ENCODE data around the gene MORC3.
"Not testable (repeated sequence)": the region's sequence is repeated elsewhere in the genome, so short reads cannot be mapped to it uniquely, and the experiment has no call there.

The MORC3 gene

DNA sequence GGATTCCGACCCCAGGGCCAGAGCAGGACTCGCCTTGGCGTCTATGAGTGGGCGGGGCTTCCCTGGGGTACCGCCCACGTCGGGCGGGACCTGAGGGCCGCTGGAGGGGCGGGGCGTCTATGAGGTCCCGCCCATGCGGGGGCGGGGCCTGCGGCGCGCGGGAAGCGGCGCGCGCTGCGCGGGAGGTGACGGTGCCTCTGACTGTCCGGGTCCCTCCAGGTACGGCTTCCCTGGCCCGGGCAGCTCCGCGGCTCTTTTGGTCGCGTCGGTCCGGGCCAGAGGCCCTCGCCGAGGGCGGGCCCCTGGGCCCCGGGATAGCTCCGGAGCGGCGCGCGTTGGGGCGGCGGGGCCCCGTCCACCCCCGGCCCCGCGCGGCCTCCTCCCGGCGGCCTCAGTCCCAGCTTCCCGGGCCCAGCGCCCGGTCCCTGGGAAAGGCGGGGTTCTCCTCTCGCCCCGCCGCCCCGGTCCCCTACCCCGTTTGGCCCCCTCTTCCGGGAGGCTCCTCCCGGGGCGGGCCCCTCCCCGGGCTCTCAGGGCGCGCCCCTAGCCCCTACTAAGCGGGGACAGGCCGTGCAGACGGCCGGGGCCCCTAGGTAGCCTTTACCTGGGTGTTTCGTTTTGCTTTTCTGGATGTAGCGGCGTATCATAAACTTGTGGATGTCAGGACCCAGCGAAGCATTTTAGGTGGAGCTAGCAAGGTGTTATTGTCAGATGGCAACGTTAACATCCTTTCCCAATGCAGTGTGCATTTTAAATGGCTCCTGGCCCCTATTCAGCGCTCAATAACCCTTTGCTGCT is 65.4 kb downstream of the MORC3 start, which contains the start of gene CHAF1B:
Gene CHAF1B, plus strand, starts transcription at position 160 of the 798 bp plus-strand sequence. CDS start 745 bp downstream, outside the sequence.
- DNase-seq (ENCODE audit: low read depth) = peak; percentile 79

- no peak for DNase-seq (ENCODE audit: low read depth)
Observed at GRCh38 chr21:36386031-36386642, 66.1 kb downstream of the MORC3 start.

DNA sequence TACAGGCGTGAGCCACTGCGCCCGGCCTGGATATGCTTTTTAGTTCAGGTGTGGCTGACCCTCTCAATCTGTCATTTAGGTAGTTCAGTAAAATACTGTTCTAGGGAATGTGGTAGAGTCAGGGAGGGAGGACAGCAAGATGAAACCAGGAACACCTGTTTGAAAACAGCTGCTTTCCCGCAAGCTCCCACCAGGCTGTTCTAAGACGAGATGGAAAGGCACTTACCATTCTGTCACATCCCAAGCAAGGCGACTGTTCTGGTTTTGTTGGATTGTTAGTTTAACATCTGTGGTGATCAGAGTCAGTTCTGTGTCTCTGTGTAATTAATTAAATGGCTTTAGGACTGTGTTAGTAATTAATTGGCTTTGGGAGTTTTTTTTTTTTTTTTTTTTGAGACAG is 68.1 kb downstream of the MORC3 start:
- DNase-seq (ENCODE audit: low read depth) = no peak

DNA sequence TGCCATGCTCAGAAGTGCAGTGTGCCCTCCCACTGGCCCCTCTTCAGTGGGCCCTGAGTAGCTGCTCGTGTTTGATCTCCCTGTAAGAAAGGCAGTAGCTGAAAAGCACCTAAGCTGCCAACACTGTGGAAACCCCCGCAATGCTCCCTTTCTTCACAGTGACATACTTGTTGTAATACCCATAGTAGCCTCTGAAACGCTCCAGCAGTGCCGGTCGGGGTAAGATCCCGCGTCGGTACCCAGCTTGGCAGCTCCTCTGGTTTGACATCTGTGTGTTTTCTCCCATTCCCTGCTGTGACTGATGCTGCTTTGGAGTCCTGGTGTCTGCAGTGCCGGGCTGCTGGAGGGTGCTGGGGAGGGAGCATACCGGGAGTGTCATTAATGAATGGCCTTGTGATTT is 68.8 kb downstream of the MORC3 start:
- DNase-seq (ENCODE audit: low read depth) = peak; percentile 28

DNA sequence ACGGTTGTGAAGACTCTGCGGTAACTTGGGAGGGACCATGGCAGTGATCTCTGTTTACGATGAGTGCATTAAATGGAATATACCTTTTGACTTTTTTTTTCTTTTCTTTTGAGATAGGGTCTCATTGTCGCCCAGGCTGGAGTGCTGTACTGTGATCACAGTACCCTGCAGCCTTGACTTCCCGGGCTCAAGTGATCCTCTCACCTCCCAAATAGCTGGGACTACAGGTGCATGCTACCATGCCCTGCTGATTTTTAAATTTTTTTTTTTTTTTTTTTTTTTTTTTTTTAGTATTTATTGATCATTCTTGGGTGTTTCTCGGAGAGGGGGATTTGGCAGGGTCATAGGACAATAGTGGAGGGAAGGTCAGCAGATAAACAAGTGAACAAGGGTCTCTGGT is 71.7 kb downstream of the MORC3 start:
- not testable (repeated sequence) for DNase-seq (ENCODE audit: low read depth)

GRCh38 chr21:36395353-36396111 is 75.5 kb downstream of the MORC3 start:
- no peak for DNase-seq (ENCODE audit: low read depth)

DNA sequence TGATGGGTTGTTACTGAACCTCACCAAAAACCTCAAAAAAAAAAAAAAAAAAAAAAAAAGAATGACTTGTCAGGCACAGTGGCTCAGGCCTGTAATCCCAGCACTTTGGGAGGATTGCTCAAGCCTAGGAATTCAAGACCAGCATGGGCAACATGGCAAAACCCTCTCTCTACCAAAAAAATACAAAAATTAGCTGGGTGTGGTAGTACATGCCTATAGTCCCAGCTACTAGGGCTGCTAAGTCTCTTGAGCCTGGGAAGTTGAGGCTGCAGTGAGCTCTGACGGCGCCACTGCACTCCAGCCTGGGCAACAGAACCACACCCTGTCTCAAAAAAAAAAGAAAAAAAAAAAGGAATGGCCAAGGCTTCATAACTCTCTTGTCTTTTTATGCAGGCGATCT is 76.3 kb downstream of the MORC3 start:
- no peak for DNase-seq (ENCODE audit: low read depth)

GRCh38 chr21:36396971-36397370 is 77.0 kb downstream of the MORC3 start:
- no peak for DNase-seq (ENCODE audit: low read depth)

DNA sequence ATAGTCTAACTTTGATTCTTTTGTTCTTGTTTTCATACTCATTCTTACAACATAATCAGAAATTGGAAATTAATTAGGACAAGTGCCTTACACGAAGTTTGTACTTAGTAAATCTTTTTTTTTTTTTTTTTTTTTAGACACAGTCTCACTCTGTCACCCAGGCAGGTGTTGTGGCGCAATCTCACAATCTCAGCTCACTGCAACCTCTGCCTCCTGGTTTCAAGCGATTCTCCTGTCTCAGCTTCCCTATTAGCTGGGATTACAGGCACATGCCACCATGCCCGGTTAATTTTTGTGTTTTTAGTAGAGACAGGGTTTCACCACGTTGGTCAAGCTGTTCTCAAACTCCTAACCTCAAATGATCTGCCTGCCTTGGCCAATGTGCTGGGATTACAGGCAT is 77.6 kb downstream of the MORC3 start:
- DNase-seq (ENCODE audit: low read depth) = no peak

GRCh38 chr21:36399736-36400135 is 79.7 kb downstream of the MORC3 start:
- not testable (repeated sequence) for DNase-seq (ENCODE audit: low read depth)

DNA sequence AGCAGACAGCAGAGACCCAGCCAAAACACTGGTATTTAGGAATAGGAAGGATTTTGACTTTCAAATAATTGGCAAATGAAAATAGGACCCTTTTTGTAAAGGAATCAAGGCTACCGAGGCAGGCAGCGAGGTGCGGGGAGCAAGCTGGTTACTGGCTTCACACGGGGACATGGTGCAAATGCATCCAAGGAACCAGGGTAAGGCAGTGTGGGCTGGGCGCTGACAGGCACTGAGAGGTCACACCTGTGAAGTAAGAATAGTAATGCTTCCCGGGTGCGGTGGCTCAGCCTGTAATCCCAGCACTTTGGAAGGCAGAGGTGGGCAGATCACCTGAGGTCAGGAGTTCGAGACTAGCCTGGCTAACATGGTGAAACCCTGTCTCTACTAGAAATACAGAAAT is 80.7 kb downstream of the MORC3 start:
- DNase-seq (ENCODE audit: low read depth) = no peak

DNA sequence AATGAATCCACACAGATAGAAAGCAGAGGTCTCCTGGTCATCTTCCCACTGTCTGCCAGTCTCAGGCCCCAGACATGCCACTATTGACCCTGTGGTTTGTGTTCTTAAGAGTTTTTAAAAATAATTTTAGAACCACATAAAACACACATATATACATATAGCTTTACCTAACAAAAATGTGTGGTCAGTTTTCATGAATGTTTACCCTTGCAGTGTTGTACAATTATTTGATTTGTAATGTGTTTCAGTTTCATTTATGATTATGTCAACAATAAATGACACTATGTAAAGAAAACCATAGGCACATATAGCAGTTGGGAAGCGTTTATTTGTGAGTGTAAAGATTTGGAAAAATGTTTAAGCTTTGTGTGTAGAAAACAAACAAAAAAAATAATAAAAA is 82.3 kb downstream of the MORC3 start:
- no peak for DNase-seq (ENCODE audit: low read depth)

- DNase-seq (ENCODE audit: low read depth) = no peak
Observed at GRCh38 chr21:36403713-36404112, 83.7 kb downstream of the MORC3 start.

DNA sequence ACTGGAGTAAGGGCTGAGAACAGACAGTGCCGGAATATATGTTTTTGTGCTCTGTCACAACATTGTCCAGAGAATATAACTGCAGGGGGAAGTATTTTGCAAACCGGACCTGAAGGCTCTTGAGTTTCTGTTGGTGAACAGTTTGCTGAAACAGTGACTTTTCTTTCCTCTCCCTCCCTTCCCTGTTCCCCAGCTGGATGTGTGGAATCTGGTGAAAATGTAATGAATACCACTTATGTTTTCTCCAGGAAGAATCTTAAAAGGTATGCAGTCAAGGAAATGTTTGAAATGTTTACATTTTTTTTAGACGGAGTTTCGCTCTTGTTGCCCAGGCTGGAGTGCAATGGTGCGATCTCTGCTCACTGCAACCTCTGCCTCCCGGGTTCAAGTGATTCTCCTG is 88.6 kb downstream of the MORC3 start:
- no peak for DNase-seq (ENCODE audit: low read depth)

- DNase-seq (ENCODE audit: low read depth) = no peak
Observed at GRCh38 chr21:36411301-36411700, 91.3 kb downstream of the MORC3 start.

DNA sequence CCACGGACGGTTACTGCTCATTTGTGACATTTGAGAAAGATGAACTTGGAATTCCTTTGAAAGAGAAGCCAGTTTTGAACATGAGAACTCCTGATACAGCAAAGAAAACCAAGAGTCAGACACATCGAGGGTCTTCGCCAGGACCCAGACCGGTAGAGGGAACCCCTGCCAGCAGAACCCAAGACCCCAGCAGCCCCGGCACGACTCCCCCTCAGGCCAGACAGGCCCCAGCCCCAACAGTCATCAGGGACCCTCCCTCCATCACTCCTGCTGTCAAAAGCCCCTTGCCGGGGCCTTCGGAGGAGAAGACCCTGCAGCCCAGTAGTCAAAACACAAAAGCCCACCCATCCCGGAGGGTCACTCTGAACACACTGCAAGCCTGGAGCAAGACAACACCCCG is 92.9 kb downstream of the MORC3 start:
- no peak for DNase-seq (ENCODE audit: low read depth)

DNA sequence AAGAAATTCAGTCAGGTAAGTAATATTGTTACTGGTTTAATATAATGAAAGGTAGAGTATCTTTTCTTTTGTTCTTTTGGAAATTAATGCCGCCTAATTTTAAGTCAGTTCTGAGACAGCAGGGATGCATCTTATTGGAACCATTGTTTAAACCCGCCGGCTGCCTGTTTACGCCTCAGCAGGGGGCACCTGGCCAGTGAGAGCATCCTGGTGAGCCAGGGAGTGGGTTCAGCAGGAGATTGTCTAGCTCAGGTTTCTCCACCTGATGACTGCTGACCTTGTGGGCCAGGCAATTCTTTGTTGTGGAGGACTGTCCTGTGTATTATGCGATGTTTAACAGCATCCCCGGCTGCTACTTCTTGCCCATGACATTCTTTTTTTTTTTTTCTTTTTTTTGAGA is 95.4 kb downstream of the MORC3 start:
- DNase-seq (ENCODE audit: low read depth) = no peak

- no peak for DNase-seq (ENCODE audit: low read depth)
Observed at GRCh38 chr21:36419241-36419640, 99.2 kb downstream of the MORC3 start.

DNA sequence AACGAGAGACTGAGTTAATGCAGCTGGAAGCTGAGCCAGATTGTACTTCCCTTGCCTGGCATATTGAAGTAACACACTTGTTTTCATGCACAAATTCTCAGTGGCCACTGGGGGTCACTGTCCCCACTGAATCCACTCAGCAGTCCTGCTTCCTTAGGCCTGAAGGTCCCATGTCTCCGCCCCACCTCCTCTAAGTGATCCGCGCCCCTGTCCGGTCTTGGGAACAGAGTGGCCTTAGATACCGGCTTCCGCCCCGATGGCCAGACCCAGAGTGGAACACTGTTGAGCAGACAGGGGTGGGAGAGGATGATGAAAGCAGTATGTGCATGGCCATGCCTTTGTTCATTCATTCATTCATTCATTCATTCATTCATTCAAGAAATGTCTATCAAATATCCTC is 100.0 kb downstream of the MORC3 start:
- peak; percentile 86 for DNase-seq (ENCODE audit: low read depth)

DNA sequence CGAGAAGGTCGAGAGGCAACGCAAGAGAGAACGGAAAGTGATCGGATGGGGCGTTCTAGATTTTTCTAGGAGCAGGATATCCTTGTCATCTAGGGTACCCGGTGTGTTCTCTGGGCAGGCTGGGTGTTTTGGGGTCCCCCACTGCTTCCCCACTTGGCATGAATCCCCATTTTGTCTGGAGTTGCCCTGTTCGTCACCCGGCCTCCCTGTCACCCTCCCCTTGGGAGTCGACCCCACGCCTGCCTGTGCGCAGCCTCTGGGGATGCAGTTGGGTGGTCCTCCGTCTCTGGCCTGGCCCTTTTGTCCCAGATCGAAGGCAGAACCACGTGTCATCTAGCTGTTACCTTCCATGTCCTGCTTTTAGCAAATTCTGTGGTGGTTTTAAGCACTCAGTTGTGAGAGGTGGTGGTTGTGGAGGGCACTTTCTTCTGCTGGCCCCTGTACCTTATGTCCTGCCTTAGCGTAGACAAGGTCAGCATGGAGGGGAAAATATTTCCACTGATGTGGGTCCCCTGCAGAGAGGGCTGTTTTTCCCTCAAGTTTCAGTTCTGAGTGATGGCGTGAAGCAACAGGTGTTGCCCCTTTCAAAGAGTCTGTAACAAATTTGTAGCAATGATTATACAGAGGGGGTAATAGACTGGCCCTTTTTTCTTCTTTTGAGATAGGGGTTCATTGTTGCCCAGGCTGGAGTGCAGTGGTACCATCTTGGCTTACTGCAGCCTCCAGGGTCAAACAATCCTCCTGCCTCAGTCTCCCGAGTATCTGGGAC is 100.8 kb downstream of the MORC3 start:
- DNase-seq (ENCODE audit: low read depth) = no peak

DNA sequence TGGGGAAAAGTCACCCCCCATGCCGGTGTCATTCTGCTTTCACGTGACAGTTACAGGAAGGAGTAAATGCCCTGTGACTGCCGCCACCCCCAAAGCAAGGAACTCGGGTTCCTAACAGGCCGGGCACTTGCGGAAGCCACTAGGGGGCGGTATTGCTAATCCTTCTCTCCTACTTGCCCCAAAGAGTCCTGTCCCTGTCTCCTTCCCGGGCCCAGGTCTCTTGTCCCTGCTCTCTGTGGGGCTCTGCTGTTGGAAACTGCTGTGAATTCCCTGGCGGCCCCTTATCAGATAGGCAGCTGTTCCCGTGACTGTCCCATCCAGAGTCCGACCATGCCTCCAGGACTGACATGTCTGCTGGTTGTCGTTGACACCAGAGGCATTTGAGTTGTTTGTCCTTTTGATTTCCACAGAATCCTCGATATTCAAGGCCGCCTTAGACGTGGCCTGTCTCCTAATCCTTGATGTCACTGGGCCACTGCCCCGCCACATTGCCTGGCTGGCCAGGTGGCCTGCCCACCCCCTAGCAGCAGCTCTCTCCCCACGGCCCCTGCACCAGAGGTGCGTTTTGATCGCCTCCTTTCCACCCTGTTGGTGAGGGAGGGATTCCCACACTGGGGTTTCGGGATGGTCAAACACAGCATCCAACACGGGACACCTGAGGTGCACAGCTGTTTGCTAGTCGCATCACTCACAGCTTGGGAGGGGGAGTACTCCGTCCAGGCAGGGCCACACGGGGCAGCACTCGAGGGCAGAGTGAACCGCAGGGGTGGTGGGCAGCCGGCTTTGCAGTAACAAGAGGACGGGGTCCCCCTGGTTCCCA is 102.5 kb downstream of the MORC3 start:
- DNase-seq (ENCODE audit: low read depth) = peak; percentile 73

Measured in ELR (cell line).